ENCODE results near the gene LIMS2.

- TF ChIP-seq CTCF (IDR thresholded peaks at IDR 0.05) = no peak
- no peak for TF ChIP-seq POLR2A (IDR thresholded peaks at IDR 0.05)
- no peak for TF ChIP-seq EP300 (IDR thresholded peaks at IDR 0.05)
These were observed 40.5 kb downstream of the LIMS2 start for GRCh38 chr2:127634626-127635379.

All from upper lobe of left lung (tissue), 4 donors.